ENCODE data around the gene GSTO2. TPM values are rescaled to one million over a fixed set of nuclear protein-coding genes. Genes with fewer than 3 reads are reported as not detected.

GSTO2 gene
- total and polyA plus RNA-seq, 2 experiments from 2014 or later, result 30.7 to 49.8 TPM

GRCh38 chr10:104277785-104278184 is 8.8 kb downstream of the GSTO2 start:
- Histone ChIP-seq H3K79me2 (replicated peaks; ENCODE audit: insufficient read depth) (peaks cover 16% of the 10 kb centered on the region), H3K36me3 (ENCODE audit: insufficient read depth) (no peaks in the 10 kb centered on the region), H3K4me3 (no peak overlapping the region), H3F3A (replicated peaks; ENCODE audit: low read depth) (no peaks in the 10 kb centered on the region), H3K4me2 (no peak overlapping the region), H3K27me3 (ENCODE audit: insufficient read depth) (0 out of 2 replicates have a peak, but pooled peaks cover 8% of the 10 kb centered on the region), H3K4me1 (ENCODE audit: insufficient read depth) (peaks cover 17% of the 10 kb centered on the region), H3K27ac (ENCODE audit: low read depth) (no peak overlapping the region), H2AFZ (no peak overlapping the region), H4K20me1 (replicated peaks; ENCODE audit: insufficient read depth) (no peaks in the 10 kb centered on the region; the same call in 1 of the 2 replicates), H3K9me2 (ENCODE audit: insufficient read depth) (no peaks in the 10 kb centered on the region)
- Mint-ChIP-seq H3K27me3 (ENCODE audit: insufficient read depth, low read depth, poor library complexity) (peaks cover 12% of the 10 kb centered on the region), H3K27ac (no peak overlapping the region), H3K4me1 (peaks cover 17% of the 10 kb centered on the region; the same call in 2 of the 3 replicates), H3K4me3 (no peak overlapping the region), H3K9me3 (no peaks in the 10 kb centered on the region), H3K36me3 (ENCODE audit: low read depth) (peaks cover 12% of the 10 kb centered on the region; the same call in 1 of the 3 replicates)
- DNase-seq (ENCODE audit: low spot score), result no peak
- no peak for TF ChIP-seq EZH2 (IDR thresholded peaks at IDR 0.05; ENCODE audit: low read depth, unreplicated experiment)
- TF ChIP-seq, protein P1, sequence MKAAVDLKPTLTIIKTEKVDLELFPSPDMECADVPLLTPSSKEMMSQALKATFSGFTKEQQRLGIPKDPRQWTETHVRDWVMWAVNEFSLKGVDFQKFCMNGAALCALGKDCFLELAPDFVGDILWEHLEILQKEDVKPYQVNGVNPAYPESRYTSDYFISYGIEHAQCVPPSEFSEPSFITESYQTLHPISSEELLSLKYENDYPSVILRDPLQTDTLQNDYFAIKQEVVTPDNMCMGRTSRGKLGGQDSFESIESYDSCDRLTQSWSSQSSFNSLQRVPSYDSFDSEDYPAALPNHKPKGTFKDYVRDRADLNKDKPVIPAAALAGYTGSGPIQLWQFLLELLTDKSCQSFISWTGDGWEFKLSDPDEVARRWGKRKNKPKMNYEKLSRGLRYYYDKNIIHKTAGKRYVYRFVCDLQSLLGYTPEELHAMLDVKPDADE (IDR thresholded peaks at IDR 0.05), result no peak
- TF ChIP-seq STAT1 (IDR thresholded peaks at IDR 0.05; ENCODE audit: unreplicated experiment), result no peak
- TF ChIP-seq CTCF (conservative IDR thresholded peaks at IDR 0.05; ENCODE audit: low read depth in 2 of 2), result no peak
- no peak for TF ChIP-seq ZNF331 (CRISPR knock-in tag; IDR thresholded peaks at IDR 0.05; ENCODE audit: low read depth)
- TF ChIP-seq CREB1 (CRISPR knock-in tag; IDR thresholded peaks at IDR 0.05; ENCODE audit: low read depth), result no peak
- no peak for TF ChIP-seq EZH2phosphoT487 (IDR thresholded peaks at IDR 0.05; ENCODE audit: unreplicated experiment)
- TF ChIP-seq, protein P2, sequence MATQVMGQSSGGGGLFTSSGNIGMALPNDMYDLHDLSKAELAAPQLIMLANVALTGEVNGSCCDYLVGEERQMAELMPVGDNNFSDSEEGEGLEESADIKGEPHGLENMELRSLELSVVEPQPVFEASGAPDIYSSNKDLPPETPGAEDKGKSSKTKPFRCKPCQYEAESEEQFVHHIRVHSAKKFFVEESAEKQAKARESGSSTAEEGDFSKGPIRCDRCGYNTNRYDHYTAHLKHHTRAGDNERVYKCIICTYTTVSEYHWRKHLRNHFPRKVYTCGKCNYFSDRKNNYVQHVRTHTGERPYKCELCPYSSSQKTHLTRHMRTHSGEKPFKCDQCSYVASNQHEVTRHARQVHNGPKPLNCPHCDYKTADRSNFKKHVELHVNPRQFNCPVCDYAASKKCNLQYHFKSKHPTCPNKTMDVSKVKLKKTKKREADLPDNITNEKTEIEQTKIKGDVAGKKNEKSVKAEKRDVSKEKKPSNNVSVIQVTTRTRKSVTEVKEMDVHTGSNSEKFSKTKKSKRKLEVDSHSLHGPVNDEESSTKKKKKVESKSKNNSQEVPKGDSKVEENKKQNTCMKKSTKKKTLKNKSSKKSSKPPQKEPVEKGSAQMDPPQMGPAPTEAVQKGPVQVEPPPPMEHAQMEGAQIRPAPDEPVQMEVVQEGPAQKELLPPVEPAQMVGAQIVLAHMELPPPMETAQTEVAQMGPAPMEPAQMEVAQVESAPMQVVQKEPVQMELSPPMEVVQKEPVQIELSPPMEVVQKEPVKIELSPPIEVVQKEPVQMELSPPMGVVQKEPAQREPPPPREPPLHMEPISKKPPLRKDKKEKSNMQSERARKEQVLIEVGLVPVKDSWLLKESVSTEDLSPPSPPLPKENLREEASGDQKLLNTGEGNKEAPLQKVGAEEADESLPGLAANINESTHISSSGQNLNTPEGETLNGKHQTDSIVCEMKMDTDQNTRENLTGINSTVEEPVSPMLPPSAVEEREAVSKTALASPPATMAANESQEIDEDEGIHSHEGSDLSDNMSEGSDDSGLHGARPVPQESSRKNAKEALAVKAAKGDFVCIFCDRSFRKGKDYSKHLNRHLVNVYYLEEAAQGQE (IDR thresholded peaks at IDR 0.05; ENCODE audit: unreplicated experiment), result no peak
- no peak for TF ChIP-seq JUNB (IDR thresholded peaks at IDR 0.05; ENCODE audit: unreplicated experiment)
- TF ChIP-seq POLR2AphosphoS5 (IDR thresholded peaks at IDR 0.05; ENCODE audit: low read depth), result no peak
- no peak for ATAC-seq
